Gastrocnemius medialis (tissue), 4 donors: ENCODE measurements around the gene SPSB1. TPM values are rescaled to one million over a fixed set of nuclear protein-coding genes. Genes with fewer than 3 reads are reported as not detected.

Experiments
- ATAC-seq, 2 donors: fragments of 150-250 bp; one replicate each; pipeline ENCODE4 v1.9.1; 2016
- DNase-seq, 2 donors: peaks; one replicate each; pipeline ENCODE4 v3.0.0-alpha.2; 2019
- H3K27ac ChIP-seq, 4 donors: fragments of 200-600 bp; sonication (generic); 1 replicate in 1 of 4; 2 replicates in 3 of 4; pipeline ENCODE4 v1.5.1; 2016 to 2018; ENCODE audit warnings: mild to moderate bottlenecking in 2 of 4, moderate library complexity in 1 of 4
- H3K27me3 ChIP-seq, 3 donors: fragments of 200-600 bp; sonication (generic) in 2 of 3; 1 replicate in 1 of 3; 2 replicates in 2 of 3; pipeline versions ENCODE4 v1.5.1 to v1.6.0; 2016 to 2019; ENCODE audit warnings: mild to moderate bottlenecking in 1 of 3, moderate library complexity in 1 of 3
- H3K36me3 ChIP-seq, 2 donors: fragments of 200-600 bp; sonication (generic) in 1 of 2; one replicate each; pipeline ENCODE4 v1.5.1; 2017 to 2018
- H3K4me1 ChIP-seq, 2 donors: fragments of 200-600 bp; sonication (generic) in 1 of 2; one replicate each; pipeline ENCODE4 v1.5.1; 2016 to 2017; ENCODE audit warnings: mild to moderate bottlenecking in 2 of 2
- H3K4me3 ChIP-seq, 4 donors: fragments of 200-600 bp; sonication (generic) in 3 of 4; 1 replicate in 1 of 4; 2 replicates in 3 of 4; pipeline ENCODE4 v1.5.1; 2016 to 2019; ENCODE audit warnings: mild to moderate bottlenecking in 2 of 4
- H3K9me3 ChIP-seq, 3 donors: fragments of 200-600 bp; sonication (generic) in 2 of 3; 1 replicate in 1 of 3; 2 replicates in 2 of 3; pipeline ENCODE4 v1.5.1; 2016 to 2019
- POLR2A ChIP-seq, 2 donors: fragments of 450-650 bp; IDR thresholded peaks; one replicate each; pipeline ENCODE4 v1.6.1; 2017; ENCODE audit warnings: antibody characterized with exemption in 2 of 2, mild to moderate bottlenecking in 2 of 2, moderate library complexity in 2 of 2
- in situ Hi-C, 4 donors: fragments of 200-750 bp; cut with MboI; loops; one replicate each; pipeline versions ENCODE4 v1.15.0 to v1.8.0; 2017; ENCODE audit warnings: low sequenced_read_pairs in 4 of 4
- intact Hi-C: fragments of 100-400 bp; cut with DNase I; formaldehyde crosslinking; loops from one replicate; pipeline ENCODE4 v1.15.1; 2023; ENCODE audit warnings: low total_unique reads
- total RNA-seq, 4 donors: library from RNA; depleted of rRNA; stranded (reverse); fragments of >200 nt; gene quantifications; one replicate each; pipeline versions ENCODE4 v1.1.0 to v1.2.3, GENCODE V29; 2016
- TF ChIP-seq, protein P1 (sequence below), 5 experiments: fragments of 450-650 bp in 3 of 5; fragments of 200-600 bp in 2 of 5; sonication (generic) in 2 of 5; IDR thresholded peaks in 4 of 5; conservative IDR thresholded peaks in 1 of 5; 1 replicate in 4 of 5; 2 replicates in 1 of 5; pipeline ENCODE4 v1.5.1; 2016 to 2019; ENCODE audit warnings: antibody characterized with exemption in 5 of 5, mild to moderate bottlenecking in 3 of 5, moderate library complexity in 3 of 5

The SPSB1 gene
- total RNA-seq, 4 donors from 2014 or later = 40.4 to 161 (median 56.6) TPM

DNA sequence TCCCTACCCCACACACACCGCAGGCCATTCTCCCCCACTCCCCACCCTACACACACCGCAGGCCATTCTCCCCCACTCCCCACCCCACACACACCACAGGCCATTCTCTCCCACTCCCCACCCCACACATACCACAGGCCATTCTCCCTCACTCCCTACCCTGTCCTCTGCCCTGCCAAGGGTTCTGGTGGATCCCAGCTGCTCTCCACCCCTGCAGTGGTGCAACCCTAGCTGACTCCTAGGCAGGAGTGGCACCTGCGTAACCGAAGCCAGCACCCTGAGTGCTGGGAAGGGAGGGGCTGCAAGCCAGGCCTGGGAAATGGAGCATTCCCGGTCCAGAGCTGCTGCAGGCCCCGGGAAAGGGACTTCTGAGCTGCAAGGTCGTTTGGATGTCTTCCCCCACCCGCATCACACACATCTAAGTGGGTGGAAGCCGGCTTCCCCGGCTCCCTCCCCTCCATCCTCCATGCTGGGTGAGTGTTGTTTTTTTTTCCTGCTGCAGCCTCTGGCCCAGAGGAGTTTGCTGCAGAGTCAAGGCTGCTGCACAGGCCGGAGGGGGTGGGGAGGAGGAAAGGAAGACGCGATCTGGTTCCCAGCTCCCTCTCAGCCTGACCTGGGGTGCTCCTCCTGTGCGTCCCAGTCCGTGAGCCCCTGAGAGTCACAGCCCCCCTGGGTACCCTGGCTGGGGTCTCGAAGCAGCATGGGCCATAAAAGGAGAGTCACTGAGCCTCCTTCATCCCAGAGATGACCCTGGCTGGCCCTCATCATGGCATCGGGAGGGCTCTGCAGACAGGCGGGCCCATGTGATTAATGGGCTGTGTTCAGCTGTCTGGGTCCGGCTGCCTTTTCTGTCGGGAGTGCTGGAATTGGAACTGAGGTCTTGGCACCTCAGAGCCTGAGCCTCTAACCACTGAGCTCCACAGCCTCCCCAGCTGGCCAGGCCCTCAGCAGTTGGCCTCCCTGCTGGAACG is 42.0 kb upstream of the SPSB1 start:
- Histone ChIP-seq H3K27me3 (no peaks in the 10 kb centered on the region), H3K4me1 (peaks cover 81 to 85% of the 10 kb centered on the region in 2 donors), H3K27ac (peak overlapping the region; percentile 86 to 99 (median 92)), H3K9me3 (no peaks in the 10 kb centered on the region), H3K36me3 (peaks cover 0 to 10% of the 10 kb centered on the region in 2 donors), H3K4me3 (peak overlapping the region; percentile 1 to 39 (median 28))
- intact Hi-C loops (loop anchor here (1.0 to 10.0 kb wide), 2 partner anchors 16 to 964 kb away; partner anchors contain the start of genes H6PD and KIF1B), in situ Hi-C loops (no loop called here)
- peak in 1 of 2 donors; percentile 32 for TF ChIP-seq POLR2A (IDR thresholded peaks at IDR 0.05)
- TF ChIP-seq, protein P1, sequence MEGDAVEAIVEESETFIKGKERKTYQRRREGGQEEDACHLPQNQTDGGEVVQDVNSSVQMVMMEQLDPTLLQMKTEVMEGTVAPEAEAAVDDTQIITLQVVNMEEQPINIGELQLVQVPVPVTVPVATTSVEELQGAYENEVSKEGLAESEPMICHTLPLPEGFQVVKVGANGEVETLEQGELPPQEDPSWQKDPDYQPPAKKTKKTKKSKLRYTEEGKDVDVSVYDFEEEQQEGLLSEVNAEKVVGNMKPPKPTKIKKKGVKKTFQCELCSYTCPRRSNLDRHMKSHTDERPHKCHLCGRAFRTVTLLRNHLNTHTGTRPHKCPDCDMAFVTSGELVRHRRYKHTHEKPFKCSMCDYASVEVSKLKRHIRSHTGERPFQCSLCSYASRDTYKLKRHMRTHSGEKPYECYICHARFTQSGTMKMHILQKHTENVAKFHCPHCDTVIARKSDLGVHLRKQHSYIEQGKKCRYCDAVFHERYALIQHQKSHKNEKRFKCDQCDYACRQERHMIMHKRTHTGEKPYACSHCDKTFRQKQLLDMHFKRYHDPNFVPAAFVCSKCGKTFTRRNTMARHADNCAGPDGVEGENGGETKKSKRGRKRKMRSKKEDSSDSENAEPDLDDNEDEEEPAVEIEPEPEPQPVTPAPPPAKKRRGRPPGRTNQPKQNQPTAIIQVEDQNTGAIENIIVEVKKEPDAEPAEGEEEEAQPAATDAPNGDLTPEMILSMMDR (IDR thresholded peaks at IDR 0.05 in 4 of 5, conservative IDR thresholded peaks at IDR 0.05 in 1 of 5) = no peak
- DNase-seq (peak; percentile 68 to 88), ATAC-seq (peak; percentile 7 to 39)

DNA sequence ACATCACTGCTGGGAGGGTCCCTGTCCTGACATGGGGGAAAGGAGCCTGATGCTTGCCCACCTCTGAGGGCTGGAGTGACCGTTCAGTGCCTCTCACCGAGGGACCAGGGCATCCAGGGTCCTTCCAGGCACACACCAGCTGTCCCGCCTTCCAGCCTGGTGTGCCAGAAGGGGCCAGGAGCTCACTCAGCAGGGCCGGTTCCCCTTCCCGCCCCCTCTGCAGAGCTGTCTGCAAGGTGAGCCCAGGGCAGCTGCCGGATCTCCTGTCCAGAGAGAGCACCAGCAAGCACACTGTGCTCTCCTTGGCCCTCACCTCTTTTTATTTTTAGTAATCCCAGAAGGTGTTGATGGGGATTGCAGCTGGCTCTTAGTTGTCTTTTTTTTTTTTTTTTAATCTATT is 41.2 kb upstream of the SPSB1 start:
- peak; percentile 87 to 96 for DNase-seq
- peak; percentile 48 to 58 for ATAC-seq
- Histone ChIP-seq H3K4me3 (peak overlapping the region; percentile 29 to 46 (median 36)), H3K27me3 (no peaks in the 10 kb centered on the region), H3K9me3 (no peaks in the 10 kb centered on the region), H3K4me1 (peaks cover 81 to 84% of the 10 kb centered on the region in 2 donors), H3K27ac (peak overlapping the region; percentile 86 to 99 (median 92)), H3K36me3 (peaks cover 0 to 10% of the 10 kb centered on the region in 2 donors)
- intact Hi-C loops = loop anchor here (10.0 kb wide), 1 partner anchor 963 kb away; the partner anchor contains the start of gene KIF1B
- in situ Hi-C loops = no loop called here
- TF ChIP-seq POLR2A (IDR thresholded peaks at IDR 0.05) = peak; percentile 52 to 72
- TF ChIP-seq, protein P1 (IDR thresholded peaks at IDR 0.05 in 4 of 5, conservative IDR thresholded peaks at IDR 0.05 in 1 of 5) = no peak

DNA sequence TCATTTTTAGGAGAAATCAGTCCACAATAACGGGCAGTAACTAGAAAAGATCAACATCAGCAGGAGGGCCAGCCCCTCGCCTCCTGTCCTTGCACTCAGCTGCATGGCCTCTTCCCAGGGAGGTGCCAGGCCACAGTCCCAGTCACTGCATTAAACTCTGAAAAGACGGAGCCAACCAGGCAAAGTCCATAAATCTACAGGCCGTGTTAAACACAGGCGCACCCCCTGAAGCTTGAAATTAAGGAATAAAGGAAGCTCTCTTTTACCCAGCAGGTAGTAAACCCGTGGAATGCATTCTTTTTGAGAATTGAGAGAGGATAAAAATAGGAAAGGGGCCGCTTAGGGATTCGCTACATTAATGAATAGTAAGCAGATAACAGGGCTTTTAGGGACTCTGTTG is 39.7 kb upstream of the SPSB1 start:
- DNase-seq = peak in 1 of 2 donors; percentile 34
- peaks cover 74 to 81% of the 10 kb centered on the region in 2 donors for H3K4me1 ChIP-seq

DNA sequence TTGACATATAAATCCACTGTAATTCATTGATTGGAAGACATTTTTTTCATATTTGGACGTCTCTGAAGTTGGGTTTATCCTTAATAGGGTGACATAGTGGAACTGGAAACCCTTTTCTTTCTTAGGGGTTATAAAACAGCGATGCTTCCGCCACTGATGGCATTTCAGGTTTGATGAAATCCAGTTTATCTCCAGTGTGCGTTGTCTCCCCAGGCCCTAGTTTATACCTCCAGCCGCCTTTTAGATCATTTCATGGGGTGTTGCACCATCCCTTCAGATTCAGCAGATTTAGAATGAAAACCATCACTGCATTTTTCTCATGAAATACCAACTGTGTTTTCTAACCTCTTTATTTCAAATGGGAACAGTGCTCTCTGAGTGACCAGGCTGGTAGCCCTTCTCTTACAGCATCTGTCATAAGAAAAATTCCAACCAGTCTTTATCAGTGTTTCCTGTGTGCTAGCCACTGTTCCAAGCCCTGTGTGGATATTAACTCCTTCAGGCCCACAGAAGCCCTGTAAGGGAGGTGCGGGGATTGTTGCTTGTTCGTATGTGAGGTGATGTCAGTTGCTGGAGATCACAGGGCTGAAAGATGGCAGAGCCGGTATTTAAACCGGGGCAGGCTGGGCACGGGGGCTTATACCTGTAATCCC is 39.1 kb upstream of the SPSB1 start:
- in situ Hi-C loops (no loop called here), intact Hi-C loops (loop anchor here (10.0 kb wide), 1 partner anchor 961 kb away; the partner anchor contains the start of gene KIF1B)
- DNase-seq (no peak), ATAC-seq (no peak)
- H3K9me3 ChIP-seq = no peaks in the 10 kb centered on the region
- peaks cover 74 to 80% of the 10 kb centered on the region in 2 donors for H3K4me1 ChIP-seq
- H3K27ac ChIP-seq = peak overlapping the region; percentile 86 to 99 (median 92)
- no peaks in the 10 kb centered on the region for H3K36me3 ChIP-seq
- H3K4me3 ChIP-seq = no peak overlapping the region
- TF ChIP-seq POLR2A (IDR thresholded peaks at IDR 0.05) = no peak
- TF ChIP-seq, protein P1 (IDR thresholded peaks at IDR 0.05 in 4 of 5, conservative IDR thresholded peaks at IDR 0.05 in 1 of 5) = no peak
- no peaks in the 10 kb centered on the region for H3K27me3 ChIP-seq

More for the DNA sequence above, 39.7 kb upstream of the SPSB1 start:
- no peaks in the 10 kb centered on the region for H3K27me3 ChIP-seq
- no peak for TF ChIP-seq POLR2A (IDR thresholded peaks at IDR 0.05)
- TF ChIP-seq, protein P1 (IDR thresholded peaks at IDR 0.05 in 4 of 5, conservative IDR thresholded peaks at IDR 0.05 in 1 of 5) = no peak
- H3K4me3 ChIP-seq = peak overlapping the region in 1 of 4 donors; percentile 1
- ATAC-seq = no peak
- in situ Hi-C loops (no loop called here), intact Hi-C loops (loop anchor here (10.0 kb wide), 1 partner anchor 962 kb away; the partner anchor contains the start of gene KIF1B)
- peak overlapping the region; percentile 86 to 99 (median 92) for H3K27ac ChIP-seq
- no peaks in the 10 kb centered on the region for H3K9me3 ChIP-seq
- no peaks in the 10 kb centered on the region for H3K36me3 ChIP-seq
